Breast epithelium (tissue), 3 donors: ENCODE results near the gene CDK5RAP2.

ENCODE experiments used
- POLR2A ChIP-seq: fragments of 450-650 bp; IDR thresholded peaks from one replicate; pipeline ENCODE4 v1.6.1; 2016; ENCODE audit warnings: antibody characterized with exemption, mild to moderate bottlenecking, moderate library complexity
- TF ChIP-seq, protein P1 (sequence below), 3 donors: fragments of 450-650 bp; IDR thresholded peaks; one replicate each; pipeline ENCODE4 v1.5.1; 2016 to 2017; ENCODE audit warnings: antibody characterized with exemption in 3 of 3, mild to moderate bottlenecking in 3 of 3, moderate library complexity in 3 of 3

GRCh38 chr9:120571443-120572257 is 8.3 kb downstream of the CDK5RAP2 start:
- TF ChIP-seq POLR2A, result no peak
- TF ChIP-seq, protein P1, sequence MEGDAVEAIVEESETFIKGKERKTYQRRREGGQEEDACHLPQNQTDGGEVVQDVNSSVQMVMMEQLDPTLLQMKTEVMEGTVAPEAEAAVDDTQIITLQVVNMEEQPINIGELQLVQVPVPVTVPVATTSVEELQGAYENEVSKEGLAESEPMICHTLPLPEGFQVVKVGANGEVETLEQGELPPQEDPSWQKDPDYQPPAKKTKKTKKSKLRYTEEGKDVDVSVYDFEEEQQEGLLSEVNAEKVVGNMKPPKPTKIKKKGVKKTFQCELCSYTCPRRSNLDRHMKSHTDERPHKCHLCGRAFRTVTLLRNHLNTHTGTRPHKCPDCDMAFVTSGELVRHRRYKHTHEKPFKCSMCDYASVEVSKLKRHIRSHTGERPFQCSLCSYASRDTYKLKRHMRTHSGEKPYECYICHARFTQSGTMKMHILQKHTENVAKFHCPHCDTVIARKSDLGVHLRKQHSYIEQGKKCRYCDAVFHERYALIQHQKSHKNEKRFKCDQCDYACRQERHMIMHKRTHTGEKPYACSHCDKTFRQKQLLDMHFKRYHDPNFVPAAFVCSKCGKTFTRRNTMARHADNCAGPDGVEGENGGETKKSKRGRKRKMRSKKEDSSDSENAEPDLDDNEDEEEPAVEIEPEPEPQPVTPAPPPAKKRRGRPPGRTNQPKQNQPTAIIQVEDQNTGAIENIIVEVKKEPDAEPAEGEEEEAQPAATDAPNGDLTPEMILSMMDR (IDR thresholded peaks at IDR 0.05), result no peak
